GM19240 (cell line): Measurements from ENCODE around the gene HDGFL2.

Source experiments
- DNase-seq: peaks from one replicate; pipeline ENCODE4 v3.0.0; 2011; ENCODE audit warnings: low spot score; ENCODE audit not compliant: insufficient read length

Gene HDGFL2

DNA sequence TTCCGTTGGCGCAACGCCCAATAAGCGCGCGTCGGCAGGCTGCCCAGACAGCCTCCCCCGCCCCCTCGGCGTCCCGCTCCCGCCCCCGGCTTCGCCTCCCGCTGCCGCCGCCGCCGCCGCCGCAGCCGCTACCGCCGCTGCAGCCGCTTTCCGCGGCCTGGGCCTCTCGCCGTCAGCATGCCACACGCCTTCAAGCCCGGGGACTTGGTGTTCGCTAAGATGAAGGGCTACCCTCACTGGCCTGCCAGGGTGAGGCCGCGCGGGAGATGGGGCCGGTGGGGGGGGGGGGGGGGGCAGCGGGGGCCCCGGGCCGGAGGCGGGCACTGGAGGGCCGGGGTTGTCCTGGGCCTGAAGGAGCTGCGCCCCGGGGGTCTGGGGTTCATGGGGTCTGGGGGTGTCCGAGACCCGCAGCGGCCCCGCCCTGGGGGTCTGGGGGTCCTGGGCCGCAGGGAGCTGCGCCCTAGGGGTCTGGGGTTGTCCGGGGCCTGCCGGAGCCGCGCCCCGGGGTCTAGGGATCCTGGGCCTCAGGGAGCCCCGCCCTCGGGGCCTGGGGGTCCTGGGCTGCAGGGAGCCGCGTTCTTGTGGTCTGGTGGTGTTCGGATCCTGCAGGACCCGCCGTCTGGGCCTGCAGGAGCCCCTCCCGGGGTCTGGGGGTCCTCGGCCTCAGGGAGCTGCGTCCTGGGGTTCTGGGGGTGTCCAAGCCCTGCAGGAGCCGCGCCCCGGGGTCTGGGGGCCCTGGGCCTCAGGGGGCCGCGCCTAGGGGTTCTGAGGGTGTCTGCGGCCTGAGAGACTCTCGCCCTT lies at the start of gene HDGFL2:
Gene HDGFL2, plus strand, starts transcription at position 124 of the 801 bp plus-strand sequence. Its CDS starts 54 bp downstream, at position 178.
- no peak for DNase-seq

DNA sequence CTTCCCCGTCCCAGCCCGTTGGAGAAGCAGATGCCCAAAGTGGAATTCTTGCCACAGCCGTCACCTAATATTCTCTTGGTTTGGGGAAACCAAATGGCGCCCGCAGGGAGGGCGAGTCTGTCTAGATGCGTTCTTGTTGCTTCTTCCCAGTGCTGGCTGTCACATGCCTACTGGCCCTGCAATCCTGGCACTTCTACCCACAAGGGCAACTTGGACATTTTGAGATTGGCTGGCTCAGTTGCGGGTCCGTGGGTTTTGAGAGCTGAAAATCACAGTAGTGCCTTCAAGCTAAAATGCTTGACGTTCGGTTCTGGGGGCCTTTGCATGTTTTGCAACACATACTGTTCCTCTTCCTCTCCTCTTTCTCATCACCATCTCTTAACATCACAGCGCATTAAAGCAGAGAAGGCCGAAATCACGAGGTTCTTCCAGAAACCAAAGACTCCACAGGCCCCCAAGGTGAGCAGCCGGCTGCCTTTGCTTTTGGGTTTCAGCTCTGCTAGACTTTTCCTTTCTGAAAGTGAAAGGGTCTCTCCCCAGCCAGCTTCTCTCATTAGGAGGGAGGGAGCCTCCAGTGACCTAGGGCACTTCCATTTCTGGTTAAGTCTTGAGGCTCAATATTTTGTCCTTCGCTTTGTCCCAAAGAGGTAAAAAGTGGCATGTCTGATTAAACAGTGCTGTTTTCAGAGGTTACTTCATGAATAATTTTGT lies 48.5 kb upstream of the HDGFL2 start:
- no peak for DNase-seq

DNA sequence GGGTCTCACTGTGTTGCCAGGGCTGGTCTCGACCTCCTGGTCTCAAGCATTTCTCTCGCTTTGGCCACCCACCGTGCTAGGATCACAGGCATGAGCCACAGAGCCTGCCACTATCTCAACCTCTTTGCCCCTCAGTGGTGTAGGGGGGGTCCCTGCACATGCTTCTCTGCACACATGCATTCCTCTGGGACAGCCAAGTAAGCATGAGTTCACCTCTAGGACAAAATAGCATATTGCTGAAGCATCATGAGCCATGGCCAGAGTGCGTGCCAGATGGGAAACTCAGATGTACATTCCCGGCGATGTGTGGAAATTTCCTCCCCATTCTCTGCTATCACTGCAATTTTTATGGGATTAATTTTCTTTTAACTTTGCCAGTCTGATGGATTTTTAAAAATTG lies 46.6 kb upstream of the HDGFL2 start:
- DNase-seq, result no peak

DNA sequence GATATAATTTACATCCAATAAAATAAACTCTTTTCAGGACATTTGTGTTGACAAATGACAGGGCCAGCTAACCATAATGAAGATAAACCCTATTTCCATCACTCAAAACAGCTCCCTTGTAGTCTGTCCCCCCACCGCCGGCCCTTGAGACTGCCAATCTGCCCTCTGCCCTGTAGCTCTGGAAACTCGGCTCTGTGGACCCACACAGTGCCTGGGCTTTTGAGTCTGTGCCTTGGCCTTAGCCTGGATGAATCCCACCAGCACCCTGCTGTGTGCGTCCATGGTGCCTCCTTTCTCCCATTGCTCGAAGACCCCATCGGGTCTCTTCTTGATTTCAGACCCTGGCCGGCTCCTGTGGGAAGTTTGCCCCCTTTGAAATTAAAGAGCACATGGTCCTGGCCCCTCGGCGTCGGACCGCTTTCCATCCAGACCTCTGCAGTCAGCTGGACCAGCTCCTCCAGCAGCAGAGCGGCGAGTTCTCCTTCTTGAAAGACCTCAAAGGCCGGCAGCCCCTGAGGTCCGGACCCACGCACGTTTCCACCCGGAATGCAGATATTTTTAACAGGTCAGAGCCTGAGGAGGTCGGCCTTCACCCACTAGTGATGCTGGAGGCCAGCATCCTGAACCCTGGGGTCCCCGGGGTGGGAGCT lies 43.6 kb upstream of the HDGFL2 start:
- DNase-seq, result no peak

DNA sequence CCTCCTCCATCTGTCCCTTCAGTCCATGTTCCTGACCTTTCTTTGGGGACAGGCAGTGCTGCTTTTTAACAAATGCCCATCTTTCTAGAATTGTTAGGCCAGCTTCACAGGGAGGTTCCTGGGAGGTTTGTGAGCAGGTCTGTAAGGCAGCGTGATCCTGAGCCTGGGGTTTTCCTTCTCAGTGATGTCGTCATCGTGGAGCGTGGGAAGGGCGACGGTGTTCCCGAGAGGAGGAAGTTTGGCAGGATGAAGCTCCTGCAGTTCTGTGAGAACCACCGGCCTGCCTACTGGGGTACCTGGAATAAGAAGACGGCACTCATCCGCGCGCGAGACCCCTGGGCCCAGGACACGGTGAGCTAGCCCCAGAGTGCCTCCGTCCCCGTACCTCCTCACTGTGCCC lies 42.8 kb upstream of the HDGFL2 start:
- DNase-seq, result no peak

DNA sequence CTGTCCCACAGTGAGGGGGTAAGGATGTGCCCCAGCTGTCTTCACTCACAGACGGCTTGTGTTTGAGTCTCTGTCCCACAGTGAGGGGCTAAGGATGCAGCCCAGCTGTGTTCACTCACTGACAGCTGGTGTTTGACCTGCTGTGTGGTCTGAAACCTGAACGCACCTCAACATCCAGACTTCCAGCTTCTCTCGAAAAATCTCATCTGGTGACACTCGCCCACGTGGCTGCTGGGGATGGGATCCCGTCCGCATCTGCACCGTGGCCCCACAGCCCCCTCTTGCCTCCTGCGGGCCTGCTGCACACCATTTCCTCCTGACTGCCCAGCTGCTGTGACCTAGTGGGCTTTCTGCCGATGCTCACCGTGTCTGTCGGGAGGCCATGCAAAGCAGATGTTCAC lies 42.3 kb upstream of the HDGFL2 start:
- no peak for DNase-seq

DNA sequence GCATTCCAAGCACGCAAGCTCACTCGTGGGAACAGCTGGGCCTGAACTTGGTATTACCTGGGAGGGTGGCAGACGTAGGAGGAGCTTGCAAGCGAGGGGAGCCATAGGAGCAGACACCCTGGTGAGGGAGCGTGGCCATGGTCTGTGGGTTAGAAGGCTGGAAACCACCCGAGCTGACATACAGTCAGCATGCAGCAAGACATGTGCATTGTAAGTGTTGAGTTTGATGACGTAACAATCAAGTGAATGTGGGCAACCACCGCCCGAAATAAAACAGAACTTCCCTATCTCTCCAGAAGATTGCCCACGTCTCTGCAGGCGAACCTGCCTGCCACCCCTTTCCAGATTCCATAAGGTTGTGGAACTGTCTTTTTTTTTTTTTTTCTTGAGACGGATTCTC lies 41.3 kb upstream of the HDGFL2 start:
- DNase-seq, result no peak

DNA sequence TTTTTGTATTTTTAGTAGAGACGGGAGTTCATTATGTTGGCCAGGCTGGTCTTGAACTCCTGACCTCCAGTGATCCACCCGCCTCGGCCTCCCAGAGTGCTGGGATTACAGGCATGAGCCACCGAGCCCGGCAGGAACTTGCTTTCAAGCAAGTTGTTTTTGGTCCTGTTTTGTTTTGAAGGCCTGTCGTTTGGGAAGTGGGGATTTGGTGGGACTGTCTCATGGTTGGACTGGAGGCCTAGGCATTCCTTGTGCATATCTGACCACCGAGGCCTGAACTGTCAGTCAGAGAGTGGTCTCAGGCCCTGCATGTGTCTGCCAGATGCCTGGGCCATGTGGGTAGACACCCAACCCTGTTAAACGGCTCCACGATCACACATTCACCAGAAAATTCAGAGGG lies 40.8 kb upstream of the HDGFL2 start:
- no peak for DNase-seq

DNA sequence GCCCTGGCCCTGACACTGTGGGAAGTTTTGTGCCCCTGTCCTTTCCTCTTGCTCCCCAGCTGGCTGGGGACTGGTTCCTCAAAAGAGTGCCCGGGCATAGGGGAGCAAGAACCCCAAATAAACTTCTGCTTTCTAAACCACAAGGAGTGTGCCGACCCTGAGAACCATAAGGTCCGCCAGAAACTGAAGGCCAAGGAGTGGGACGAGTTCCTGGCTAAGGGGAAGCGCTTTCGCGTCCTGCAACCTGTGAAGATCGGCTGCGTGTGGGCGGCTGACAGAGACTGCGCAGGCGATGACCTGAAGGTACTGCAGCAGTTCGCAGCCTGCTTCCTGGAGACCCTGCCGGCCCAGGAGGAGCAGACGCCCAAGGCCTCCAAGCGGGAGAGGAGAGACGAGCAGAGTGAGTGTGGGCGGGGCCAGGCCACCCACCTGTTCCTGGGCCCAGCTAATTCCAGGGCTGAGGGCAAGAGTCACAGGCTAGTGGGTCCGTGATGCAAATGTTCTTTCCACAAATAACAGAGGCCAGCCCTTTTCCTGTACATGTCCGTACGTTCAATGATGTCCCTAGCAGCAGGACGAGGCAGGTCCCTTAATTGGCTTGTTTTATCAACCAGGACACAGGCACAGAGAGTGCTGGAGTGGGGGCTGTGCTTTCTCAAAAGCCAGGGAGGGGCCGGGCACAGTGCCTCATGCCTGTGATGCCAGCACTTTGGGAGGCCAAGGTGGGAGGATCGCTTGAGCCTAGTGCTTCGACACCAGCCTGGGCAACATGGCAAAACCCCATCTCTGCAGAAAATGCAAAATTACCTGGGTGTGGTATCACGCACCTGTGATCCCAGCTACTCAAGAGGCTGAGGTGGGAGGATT lies 40.1 kb upstream of the HDGFL2 start:
- DNase-seq, result peak; percentile 31

DNA sequence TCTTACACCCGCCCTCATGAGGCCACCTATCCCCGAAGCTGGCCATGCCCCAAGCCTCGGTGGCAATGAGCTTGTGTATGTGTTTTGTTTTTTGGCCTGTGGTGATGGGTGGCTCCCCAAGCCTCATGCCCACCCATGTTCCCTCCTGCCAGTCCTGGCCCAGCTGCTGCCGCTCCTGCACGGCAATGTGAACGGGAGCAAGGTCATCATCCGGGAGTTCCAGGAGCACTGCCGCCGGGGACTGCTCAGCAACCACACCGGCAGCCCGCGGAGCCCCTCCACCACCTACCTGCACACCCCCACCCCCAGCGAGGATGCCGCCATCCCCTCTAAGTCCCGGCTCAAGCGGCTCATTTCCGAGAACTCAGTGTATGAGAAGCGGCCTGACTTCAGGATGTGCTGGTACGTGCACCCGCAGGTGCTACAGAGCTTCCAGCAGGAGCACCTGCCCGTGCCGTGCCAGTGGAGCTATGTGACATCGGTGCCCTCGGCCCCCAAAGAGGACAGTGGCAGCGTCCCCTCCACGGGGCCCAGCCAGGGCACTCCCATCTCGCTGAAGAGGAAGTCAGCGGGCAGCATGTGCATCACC lies 39.1 kb upstream of the HDGFL2 start:
- DNase-seq, result no peak

DNA sequence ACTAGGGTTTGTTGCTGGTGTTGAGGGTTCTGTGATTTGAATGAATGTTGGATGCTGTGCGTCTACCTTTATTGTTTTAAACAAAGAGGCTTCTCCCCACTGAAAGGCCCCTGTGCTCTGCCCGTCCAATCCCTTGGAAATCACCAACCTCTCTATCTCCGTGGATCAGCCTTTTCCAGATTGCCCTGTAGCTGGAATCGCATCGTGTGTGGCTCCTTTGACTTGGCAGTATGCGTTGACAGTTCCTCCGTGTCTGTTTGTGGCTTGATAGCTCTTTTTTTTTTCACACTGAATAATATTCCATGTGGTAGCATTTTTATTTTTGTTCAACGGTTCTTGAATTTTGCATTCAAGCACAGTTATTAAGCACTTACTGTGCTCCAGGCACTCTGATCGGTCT lies 37.7 kb upstream of the HDGFL2 start:
- DNase-seq, result no peak

DNA sequence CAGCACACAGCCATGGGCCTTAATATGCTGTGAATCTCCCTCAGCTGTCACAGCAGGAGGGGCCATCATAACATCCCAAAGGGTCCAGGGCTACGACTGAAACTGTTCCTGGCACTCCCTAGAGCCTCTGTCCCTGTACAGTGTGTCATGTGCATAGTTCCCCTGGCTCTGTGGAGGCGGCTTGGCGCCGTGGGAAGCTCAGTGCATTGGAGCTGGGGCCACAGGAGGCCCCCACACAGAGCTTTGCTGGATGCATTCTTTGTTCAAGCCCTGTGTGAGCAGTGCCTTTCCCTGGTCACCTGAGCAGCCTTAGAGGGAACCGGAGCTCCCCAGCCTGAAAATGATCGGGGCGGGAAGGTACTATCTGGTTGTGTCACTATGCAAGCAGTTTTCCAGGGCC lies 35.9 kb upstream of the HDGFL2 start:
- no peak for DNase-seq

DNA sequence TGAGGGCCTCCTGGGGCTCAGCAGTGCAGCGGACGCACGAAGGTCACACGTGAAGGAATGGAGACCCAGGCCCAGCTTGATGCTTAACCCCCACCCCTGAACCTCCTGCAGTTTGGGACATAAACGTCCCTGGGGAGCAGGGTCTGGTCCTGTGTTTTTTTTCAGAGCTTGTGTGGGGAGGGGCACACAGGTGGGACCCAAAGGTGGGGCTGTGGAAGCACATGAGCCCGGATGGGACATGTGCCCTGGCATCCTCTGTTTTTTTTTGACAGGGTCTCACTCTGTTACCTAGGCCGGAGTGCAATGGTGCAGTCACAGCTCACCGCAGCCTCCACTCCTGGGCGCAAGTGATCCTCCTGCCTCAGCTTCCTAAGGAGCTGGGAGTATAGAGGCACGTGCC lies 35.0 kb upstream of the HDGFL2 start:
- DNase-seq, result no peak

DNA sequence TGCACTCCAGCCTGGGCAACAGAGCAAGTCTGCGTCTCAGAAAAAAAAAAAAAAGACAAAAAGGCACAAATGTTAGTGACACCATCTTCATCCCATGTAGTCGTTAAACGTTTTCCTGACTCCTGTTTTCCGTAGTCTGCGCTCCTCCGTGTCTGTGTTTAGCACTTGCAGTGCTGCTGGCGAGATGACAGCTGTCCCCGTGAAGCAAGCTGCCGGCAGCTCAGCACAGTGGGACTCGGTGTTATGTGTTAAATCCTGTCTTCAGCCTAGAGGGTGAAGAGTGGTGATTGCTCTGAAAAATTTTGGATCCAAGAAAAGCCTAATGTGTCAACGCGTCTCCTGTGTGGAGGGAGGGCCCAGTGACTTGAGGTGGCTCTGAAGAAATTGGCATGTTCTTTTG lies 32.9 kb upstream of the HDGFL2 start:
- DNase-seq, result no peak

DNA sequence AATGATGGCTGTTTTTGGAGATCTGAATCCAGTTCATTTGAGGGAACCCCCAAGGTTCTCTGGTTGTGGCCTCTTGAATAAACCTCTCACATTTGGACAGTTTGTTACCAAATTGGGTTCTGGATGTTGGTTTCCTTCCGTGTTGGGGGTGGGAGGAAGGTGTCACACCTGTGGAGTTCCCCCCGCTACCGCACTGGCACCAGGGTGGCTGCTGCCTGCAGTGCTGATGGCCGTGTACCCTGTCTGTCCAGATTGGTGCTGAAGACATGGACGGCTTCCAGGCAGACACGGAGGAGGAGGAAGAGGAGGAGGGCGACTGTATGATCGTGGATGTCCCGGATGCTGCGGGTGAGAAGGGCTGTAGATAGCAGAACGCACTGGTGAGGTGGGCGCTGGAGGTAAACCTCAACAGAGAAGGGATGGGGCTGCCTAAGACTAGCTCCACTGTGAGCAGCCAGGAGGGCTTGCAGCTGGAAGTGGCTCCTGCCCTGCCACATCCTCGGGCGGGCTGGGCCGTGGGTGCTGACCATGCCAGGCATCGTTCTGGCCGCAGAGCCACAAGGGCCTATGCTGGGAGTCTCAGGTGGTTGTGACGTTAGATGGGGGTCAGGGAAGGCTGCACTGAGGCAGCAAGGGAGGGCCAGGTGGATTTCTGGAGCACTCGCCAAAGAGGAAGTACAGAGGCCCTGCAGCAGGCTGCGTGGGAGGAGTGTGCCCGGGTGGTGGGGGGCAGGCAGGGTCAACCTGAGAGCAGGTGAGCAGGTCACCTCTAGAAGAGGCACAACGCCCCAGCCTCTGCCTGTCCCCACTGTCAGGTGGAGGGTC lies 29.9 kb upstream of the HDGFL2 start:
- DNase-seq, result no peak

DNA sequence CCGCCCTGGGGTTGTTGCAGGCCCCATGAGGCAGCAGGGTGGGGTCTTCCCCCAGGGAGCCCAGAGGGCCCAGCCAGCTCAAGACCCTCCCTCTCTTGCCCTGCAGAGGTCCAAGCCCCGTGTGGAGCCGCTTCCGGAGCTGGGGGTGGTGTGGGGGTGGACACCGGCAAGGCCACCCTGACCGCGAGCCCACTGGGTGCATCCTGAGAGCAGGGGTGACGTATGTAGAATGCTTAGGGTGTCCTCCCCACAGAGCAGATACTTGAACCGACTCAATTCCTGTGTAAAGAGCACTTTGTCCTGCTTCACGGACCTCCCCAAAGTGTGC lies 29.3 kb upstream of the HDGFL2 start:
- no peak for DNase-seq

DNA sequence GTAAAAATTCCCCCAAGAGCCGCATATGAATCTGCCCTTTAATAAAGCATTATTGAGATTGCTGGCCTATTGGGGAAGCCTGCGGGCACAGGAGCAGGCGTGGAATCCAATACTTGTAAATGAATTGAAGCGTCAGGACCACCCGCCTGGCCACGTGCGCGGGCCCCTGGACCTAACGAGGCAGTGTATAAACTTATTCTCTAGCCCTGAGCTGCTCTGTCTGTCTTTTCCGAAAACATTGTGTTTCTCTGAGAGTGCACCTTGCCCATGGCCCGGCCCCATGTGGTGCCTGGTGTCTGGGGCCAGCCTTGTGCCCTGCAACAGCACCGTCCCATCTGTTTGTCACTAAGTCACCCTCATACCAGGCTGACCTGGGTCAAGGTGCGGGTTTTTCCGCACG lies 28.9 kb upstream of the HDGFL2 start:
- DNase-seq, result no peak

DNA sequence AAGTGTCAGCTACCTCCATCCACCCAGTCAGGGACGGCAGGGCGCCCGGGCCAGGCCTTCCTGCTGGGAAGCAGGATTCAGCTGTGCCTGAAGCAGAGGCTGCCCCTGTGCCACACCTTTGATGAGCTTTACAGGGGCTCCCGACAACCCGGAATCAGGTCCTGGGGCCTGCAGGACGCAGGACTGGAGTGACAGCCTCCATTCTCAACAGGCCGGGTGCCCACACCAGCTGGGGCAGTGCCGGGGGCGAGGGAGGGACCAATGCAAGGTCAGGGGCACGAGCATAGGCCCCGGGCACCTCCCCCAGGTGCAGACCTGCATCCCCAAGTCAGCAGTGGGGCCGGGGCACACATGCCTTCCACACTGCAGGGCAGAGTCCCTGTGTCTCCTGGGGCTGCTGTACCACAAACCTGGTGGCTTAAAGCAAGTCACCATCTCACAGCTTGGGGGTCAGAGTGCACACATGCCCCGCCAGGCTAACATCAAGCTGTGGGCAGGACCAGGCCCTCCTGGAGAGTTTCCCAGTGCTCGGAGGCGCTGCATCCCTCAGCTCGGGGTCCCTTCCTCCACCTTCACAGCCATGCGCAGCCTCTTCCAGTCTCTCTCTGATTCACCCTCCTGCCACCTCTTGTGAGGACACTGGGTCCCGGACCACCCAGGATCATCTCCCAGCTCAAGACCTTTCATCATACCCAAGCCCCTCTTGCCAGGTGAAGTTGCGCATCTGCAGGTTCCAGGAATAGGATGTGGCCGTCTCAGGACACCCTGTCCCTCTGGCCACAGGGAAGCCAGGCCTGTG lies 27.9 kb upstream of the HDGFL2 start:
- no peak for DNase-seq
